HG02870 (cell line): ENCODE results near the gene SH3RF3.
"Not testable (repeated sequence)": the region's sequence is repeated elsewhere in the genome, so short reads cannot be mapped to it uniquely, and the experiment has no call there.

Experiments used
- ATAC-seq: cut with Tn5 transposase; IDR thresholded peaks from one replicate; pipeline ENCODE4 v1.9.1; 2021; ENCODE audit warnings: mild to moderate bottlenecking, moderate library complexity; ENCODE audit not compliant: unreplicated experiment

SH3RF3 gene

DNA sequence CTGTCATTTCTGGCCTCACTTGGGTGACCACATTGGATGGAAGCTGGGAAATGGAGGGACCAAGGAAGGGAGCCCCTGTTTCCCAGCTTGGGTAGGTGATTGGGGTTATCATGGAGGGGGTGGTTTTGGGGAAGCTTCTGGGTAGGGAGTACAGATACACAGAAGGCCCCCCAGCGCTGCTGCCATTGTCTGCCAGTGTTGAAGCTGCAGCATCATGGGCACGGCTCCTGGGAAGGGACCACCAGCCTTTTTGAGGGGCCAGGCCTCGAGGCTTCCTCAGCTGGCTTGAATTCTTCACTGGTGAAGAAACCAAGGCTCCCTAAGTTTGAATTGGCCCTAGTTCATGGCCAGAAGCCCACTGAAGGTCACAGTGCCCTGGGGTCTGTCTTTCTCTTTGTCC, 25.2 kb downstream of the SH3RF3 start:
- no peak for ATAC-seq

DNA sequence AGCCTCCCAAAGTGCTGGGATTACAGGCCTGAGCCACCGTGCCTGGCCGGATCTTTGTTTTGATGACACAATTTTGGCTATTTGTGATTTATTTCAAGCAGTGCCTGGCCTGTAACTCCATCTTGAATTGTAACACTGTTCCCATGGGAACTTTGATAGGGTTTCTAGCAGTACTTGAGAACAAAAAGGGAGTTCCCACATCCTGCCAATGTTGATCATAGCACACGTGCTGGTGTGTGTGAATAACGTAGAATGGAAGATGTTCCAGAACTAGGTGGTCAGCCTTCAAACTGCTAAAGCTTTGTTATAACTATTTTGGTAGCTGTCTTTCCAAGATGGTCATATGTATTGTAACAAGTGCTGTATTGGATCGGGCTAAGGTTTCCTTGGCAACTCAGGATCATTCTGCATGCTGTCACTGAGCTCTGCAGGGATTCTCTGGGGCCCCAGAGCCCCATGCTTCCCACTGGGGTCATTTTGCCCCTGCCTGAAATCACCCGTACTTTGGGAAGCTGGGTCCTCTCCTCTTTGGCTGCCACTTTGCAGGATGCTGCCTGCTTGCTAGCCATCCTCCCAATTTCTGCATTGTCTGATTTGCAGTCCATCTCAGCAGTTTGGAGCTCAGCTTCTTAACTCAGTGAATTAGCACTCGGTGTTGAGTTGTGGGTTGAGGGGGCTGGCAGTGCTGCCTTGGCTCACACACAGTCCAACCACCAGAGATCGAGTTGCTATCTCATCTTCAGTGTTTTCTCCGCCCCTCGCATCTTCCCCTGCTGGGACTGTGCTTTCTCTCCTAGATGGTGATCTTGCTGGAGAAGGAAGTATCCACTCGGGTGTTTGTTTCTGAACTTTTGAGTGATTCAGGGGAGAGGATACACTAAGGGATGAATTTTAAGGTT, 26.8 kb downstream of the SH3RF3 start:
- ATAC-seq = no peak

DNA sequence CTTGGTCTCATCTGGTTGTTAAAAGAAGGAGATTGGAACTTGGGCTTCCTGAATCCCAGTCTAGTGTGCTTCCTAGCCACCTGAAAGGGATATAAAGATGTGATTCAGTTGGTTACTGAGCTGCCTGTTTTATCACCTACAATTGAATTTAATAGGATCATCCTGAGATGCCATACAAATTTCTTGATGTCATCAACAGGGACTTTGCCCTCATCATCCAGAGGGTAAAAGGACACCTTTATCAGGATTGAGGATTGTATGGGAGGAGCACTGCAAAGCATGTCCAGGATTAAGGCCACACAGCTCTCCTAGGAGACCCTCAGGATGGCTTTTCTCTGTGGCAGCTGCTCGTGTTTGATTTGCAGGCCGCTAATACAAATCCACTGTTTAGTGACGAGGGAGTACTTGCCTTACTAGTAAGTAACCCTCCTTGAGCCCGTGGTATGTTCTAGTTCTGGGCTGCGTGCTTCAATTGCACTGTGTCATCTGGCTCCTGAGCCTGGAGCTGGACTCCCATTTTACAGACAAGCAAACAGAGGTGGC, 28.6 kb downstream of the SH3RF3 start:
- no peak for ATAC-seq

DNA sequence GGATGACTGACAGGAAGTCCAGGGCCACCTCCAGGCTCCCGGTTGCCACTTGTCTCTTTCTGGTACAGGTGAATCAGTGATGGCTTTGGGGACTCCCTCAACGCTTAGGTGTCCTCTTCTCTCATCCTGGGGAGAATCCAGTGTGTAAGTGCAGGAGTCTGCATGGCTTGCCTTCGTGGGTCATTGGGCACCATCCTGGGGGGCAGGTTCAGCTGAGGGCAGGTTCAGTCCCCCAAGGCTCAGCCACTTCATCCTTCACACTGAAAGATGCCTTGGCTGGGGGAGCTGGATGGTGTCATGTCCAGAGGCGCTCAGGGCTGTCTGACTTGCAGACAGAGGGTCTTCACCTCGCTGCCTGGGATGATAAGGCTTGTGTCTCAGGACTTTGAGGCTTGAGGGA, 29.2 kb downstream of the SH3RF3 start:
- ATAC-seq = no peak

DNA sequence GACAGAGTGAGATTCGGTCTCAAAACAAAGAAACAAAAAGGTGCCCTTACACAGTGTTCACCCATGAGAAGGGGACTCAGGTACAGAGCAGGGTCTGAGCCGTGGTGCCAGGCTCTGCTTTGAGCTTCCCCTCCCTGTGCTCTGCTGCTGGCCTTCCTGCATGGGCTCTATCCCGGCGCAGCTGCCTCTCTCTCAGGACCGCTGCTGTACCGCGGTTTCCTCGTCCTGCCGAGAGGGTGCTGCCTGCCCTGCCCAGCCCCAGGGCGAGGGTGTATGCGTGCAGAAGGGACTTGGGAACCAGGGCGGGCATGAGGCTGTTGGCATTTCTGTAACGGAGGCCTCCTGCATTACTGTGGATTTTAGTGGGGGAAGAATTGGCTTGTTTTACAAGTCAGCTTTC, 30.1 kb downstream of the SH3RF3 start:
- no peak for ATAC-seq

DNA sequence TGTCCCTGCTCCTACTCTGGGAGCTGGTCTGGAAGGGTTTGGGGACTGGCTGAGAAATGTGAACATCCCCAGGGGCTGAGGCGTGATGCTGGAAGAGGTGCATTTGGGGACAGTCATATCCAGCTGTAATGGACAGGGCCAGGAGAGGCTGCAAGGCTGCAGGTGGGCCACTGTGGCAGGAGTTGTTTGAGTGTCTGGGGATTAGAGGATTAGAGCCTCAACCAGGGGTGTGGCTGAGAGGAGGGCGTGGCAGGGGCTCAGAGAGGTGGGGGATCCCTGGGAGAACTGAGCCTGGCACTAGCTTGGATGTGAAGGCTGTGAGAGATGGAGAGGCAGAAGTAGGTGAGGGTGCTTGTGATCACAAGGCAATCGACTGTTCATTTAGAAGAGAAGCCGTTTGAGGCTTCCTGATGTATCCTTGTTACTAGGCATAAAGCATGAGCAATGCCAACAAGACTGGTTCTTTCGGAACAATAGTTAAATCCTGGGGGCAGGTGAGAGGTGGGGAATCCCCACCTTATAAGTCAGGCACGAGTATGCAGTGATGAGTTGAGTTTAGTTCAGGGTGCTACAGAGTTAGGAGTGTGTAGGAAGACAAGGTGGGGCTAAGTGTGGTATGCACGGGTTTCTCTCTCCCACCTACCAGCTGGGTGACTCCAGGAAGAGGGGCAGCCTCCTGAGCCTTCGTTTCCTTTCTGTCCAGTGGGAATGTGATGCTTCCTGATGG, 31.9 kb downstream of the SH3RF3 start:
- no peak for ATAC-seq

DNA sequence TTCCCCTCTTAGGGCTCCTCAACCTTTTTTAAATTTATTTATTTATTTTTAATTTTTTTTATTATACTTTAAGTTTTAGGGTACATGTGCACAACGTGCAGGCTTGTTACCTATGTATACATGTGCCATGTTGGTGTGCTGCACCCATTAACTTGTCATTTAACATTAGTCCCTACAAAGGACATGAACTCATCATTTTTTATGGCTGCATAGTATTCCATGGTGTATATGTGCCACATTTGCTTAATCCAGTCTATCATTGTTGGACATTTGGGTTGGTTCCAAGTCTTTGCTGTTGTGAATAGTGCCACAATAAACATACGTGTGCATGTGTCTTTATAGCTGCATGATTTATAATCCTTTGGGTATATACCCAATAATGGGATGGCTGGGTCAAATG, 33.4 kb downstream of the SH3RF3 start:
- not testable (repeated sequence) for ATAC-seq

DNA sequence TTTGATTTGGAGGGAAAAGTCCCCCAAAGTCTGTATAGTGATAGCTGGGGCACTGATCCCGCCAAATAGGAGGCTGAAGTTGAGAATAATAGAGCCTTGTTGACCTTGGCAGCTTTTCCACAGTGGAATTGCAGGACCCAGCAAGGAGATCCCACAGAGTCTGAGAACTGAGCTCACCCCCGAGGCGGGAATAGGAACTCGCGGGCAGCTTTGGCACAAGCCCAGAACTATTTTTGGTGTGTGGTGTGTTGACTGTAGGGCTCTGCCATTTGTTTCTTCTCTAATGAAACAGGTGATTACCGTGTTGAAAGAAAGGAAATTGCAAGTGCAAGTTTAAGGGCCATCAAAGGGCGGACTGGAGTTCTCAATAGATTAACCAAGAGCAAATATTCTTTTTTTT, 34.0 kb downstream of the SH3RF3 start:
- no peak for ATAC-seq

DNA sequence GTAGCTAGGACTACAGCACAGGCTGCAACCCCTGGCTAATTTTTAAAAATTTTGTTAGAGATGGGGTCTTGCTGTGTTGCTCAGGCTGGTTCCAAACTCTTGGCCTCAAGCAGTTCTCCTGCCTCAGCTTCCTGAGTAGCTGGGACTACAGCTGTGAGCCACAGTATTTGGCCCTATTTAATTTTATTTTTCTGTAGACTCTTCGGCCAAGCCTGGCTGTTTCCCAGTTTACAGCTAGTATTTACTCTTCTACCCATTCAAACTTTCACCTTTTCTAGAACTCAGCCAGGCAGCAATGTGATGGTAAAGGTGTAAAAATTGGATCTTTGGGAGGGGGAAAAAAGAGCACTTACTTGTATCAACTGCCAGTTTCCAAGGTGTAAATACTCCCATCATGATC, 35.3 kb downstream of the SH3RF3 start:
- no peak for ATAC-seq

DNA sequence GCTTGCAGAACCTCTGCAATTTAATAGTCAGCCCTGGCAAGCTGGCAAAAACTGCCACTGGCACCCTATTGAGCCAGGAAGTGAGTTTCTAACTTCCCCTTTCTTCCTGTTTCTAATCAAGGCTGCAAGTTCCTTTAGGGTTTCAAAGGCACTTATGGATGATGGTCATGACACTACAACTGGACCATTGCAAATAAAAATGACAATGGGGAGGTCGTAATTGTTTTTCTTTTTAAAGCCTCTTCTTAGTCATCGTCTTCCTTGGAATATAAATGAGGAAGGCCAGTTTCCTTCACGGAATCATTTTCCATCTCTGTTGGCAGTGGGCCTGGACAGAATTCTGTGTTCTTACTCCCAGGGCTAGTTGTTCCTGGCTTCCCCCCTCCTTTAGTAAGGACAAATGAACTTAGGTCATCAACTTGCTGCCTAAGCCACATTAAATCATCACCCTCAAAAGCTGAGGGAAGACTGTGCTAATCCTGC, 35.8 kb downstream of the SH3RF3 start:
- no peak for ATAC-seq

DNA sequence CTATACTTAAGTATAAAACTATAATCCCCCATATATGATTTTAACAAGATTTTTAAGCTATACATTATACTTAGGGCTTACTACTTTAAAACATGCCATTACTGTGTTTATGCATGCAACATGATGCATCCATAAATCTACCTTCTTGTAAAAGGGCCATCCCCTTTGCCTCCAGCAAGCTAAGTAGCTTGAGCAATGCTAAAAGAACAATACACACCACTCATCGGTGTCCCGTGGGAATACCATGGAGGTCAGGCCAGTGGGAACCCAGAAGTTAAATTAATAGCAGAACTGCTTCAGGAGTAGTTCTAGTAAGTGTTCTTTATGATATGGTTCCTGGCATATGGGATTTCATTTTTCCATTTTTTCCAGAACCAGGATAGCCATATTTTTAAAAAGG, 37.8 kb downstream of the SH3RF3 start:
- ATAC-seq = no peak

DNA sequence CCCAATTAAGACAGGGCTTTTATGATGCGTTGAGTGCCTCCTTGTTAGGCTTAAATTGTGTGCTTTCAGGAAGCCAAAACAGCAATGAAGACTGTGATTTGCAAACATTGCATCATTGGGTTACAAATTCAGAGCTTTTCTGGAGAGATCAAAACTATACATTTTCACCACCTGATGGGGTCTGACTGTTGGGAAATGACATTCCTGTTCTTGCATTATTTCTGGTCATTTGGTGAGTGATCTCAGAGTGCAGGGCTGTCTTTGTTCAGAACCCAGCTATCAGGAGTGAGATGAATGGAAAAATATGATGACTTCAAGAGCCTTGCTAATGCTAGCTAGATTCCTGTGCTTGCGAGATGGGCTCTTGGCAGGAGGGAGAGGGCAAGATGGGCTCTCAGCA, 39.1 kb downstream of the SH3RF3 start:
- no peak for ATAC-seq

DNA sequence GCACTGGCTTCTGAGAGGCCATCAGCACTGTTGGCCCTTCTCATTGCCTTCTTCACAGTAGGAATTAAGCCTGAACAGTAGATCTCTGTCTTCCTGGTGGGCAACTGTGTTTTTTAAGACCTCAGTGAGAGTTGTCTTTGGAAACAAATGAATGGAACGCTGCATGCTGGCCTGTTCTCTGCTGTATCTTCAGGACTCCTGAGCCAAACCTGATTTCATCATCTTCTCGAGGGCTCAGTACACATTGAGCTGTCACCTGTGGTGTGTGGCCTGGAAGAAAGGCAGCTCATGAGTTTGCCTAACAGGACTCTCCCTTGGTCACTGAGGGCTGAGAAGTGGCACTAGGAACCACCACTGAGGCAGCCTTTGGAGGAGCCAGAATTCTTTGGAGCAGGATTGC, 39.7 kb downstream of the SH3RF3 start:
- no peak for ATAC-seq

DNA sequence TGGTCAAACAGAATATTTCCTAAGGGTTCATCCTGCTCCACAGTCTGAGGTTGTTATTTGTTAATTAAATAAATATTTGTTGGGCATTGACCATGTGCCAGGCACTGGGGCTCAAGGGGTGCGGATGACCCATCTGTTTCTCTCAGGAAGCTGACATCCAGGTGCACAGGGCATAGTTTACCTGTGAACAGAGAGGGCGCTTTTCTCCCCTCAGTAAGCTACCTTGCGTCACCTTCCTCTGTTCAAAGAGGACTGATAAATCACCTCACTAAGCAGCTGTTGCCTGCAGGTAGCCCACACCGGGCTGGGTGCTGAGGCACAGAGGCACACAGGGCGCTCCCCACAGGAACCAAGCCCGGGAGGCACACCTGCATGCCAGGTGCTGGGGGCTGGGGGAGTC, 41.6 kb downstream of the SH3RF3 start:
- no peak for ATAC-seq

DNA sequence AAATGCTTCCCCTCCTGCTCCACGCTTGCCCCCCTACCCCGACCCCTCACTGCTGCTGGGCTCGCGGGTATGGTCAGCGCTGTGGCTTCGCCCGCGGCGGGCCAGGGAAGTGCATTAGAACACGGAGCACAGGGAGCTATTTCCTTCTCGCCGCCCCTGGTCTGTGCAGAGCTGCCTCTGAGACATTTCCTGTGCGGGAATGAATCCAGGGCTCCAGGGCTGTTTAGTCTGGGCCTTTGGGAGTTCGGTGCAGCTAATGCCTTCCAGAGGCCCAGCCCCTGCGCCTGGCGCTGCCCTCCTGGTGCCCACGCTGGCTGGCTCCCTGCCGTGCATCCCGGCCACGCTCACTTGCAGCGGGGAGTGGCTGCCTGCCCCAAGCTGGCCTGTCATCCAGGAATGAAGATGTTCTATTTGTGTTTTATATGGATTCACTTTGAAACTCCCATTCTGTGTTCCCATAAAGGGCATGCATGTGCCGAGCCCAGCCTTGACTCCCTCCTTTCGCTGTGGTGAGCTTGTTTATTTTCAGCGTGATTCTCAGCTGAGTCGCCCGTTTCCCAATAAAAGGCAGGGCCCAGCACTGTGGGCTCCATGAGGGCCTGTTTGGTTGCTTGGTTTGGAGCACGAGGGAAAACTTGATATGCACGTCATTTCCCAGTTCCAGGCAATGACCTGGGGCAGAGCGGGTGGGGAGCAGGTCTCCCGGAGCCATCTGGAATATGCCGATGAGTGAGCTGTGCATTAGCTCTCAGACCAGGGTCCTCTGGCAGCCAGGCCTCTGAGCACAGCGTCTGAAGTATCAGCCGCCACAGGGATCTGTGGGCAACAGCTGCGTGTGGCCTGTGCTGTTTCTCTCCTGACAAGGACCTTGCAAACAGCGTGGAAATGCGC, 42.7 kb downstream of the SH3RF3 start:
- no peak for ATAC-seq

DNA sequence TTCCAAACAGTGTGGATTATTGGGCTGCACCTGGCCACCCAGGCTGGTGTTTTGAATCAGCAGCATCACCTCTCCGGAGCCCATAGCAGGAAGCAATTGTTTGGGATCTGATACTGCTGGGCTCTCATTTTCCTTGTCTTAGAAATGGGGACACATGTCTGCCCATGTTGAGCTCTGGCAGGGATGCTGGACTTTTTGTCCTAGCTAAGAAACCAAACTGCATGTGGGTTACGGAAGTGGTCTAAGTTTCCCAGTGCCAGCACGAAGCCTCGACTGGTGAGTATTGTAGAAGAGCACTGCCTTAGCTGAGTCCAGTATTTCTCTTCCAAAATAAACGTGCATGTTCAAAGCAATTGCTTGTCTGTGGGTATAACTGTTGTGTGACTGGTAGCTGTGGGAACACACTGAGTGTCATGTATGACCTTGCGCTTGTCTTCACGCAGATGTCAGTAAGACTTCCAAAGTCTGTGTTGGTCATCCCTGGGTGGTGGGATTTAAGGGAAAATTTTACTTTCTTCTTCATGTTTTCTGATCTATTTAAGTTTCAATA, 43.6 kb downstream of the SH3RF3 start:
- ATAC-seq = no peak

DNA sequence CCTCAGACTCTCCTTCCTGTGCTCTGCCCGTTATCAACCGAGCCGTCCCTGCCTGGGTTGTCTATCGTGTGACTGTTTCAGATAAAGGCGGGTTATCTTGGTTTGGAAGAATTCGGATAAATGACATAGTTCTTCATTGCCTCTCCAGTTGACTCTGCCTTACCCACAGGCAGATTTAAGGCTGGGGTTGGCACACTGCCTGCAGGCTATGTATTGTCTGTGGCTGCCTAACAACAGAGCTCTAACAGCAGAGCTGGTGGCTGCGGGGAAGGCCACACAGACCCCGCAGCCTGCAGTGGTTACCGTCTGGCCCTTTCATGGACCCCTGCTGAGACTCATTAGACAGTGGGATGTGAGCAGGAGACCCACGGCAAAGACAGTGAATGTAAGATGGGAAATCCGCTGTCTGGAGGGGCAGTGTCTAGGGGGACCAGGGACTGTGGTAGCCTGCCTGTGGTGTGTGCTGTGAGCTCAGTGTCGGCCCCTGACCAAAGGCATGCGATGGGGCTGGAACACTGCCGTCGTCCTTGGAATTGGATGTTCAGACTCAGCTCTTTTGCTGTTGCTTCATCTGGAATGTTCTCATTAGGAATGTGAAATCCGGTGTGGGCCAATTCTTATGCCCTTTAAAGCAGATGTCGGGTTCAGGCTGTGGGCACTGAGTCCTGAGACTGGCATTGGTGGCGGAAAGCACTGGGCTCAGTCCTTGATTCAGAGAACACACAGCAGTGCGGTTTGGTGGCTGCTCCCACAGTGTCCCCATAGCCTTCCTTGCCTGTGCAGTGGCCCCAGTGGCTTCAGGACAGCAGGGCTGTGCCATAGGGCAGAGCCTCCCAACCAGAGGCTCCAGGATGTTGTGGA, 44.5 kb downstream of the SH3RF3 start:
- no peak for ATAC-seq

DNA sequence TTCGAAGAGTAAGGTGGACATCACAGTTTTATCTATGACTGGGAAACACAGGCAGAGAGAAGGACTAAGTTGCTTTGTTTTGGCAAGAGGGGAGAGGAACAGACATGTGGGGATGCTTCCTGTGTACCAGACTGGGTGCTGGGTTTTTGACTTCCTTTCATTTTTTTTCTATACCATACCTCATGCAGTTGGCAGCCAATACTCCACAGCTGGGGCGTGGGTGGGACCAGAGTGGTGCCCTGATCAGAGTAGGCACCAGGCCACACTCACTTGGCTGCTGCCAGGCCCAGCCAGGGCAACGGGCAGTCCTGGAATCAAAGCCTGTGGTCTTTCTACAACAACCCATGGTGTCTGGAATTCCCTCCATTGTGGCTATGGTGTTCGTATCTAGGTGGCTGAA, 45.2 kb downstream of the SH3RF3 start:
- ATAC-seq = no peak

DNA sequence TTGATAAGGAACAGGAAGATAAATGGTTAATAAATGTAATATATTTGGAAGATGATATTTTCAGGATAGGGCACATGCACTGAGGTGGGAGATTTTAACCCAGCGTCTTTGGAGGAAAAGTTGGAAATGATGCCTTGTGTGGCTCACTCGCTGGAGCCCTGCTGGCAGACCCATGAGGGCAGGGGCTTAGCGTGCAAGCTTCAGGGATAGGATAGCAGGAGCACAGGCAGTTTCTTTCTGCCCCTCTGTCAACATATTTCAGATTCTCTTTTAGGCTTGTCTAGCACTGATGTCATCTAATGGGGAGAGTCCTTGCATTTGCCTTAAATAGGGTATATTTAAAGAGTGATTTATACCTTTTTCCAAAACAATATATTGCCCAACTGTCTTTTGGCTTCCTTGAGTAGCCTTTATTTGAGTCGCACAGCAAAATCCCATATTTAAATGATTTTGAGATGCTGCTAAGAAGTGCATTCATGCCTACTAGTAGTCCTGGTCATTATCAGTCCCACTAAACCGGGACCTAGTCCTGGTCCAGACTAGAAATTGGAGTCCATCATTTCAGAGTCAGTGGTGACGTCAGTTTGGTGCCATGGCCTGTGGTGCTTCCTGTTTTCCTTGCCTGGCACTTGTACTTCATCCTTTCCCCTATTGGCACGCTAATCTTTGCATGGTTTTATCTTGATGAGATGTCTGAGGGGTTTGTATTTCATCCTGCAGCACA, 45.8 kb downstream of the SH3RF3 start:
- ATAC-seq = no peak
